GM10248 (cell line): ENCODE data around the gene SARNP.

ENCODE experiments used
- CTCF ChIA-PET: fragments of 300-600 bp; sonication (Branson Sonifier 250); formaldehyde crosslinking; extraction: SDS; loops from one replicate; lab custom pipeline; 2021; ENCODE audit warnings: antibody characterized with exemption; lab: Yijun Ruan, JAX
- POLR2A ChIA-PET: fragments of 350-650 bp; sonication (Branson Sonifier 250); formaldehyde crosslinking; extraction: SDS; loops from one replicate; lab custom pipeline; 2020; ENCODE audit warnings: antibody characterized with exemption; lab: Yijun Ruan, JAX
- DNase-seq: peaks from one replicate; pipeline ENCODE4 v3.0.0; 2012; ENCODE audit errors: extremely low spot score
- TF ChIP-seq, protein P1 (sequence below): IDR thresholded peaks from 2 replicates; pipeline ENCODE4 v1.5.1; 2012; ENCODE audit warnings: mild to moderate bottlenecking, low read depth; ENCODE audit errors: extremely low read depth, missing control alignments, control extremely low read depth

SARNP gene

DNA sequence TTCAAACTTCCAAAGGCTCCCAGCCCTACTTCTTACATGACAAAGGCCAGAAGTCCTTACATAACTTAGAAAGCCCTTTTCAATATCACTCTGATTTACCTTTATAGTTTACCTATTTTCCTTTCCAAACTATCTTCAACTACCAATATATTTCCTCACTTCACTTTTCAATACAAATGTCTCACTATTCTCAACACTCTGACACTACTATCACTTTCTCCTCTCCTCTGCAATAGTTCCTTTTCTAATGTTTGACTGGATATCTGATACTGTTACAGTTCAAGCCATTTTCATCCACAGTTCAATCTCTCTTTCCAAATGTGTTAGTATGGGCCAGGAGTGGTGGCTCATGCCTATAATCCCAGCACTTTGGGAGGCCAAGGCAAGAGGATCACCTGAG lies 3.3 kb downstream of the SARNP start:
- TF ChIP-seq, protein P1, sequence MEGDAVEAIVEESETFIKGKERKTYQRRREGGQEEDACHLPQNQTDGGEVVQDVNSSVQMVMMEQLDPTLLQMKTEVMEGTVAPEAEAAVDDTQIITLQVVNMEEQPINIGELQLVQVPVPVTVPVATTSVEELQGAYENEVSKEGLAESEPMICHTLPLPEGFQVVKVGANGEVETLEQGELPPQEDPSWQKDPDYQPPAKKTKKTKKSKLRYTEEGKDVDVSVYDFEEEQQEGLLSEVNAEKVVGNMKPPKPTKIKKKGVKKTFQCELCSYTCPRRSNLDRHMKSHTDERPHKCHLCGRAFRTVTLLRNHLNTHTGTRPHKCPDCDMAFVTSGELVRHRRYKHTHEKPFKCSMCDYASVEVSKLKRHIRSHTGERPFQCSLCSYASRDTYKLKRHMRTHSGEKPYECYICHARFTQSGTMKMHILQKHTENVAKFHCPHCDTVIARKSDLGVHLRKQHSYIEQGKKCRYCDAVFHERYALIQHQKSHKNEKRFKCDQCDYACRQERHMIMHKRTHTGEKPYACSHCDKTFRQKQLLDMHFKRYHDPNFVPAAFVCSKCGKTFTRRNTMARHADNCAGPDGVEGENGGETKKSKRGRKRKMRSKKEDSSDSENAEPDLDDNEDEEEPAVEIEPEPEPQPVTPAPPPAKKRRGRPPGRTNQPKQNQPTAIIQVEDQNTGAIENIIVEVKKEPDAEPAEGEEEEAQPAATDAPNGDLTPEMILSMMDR: no peak
- ChIA-PET CTCF (interaction anchor here (0.8 to 4.2 kb wide), 5 partner anchors 16 to 158 kb away, joined by 3 to 15 read pairs (median 3); no protein-coding TSS in a partner anchor), POLR2A (no interaction called here)
- no peak for DNase-seq

DNA sequence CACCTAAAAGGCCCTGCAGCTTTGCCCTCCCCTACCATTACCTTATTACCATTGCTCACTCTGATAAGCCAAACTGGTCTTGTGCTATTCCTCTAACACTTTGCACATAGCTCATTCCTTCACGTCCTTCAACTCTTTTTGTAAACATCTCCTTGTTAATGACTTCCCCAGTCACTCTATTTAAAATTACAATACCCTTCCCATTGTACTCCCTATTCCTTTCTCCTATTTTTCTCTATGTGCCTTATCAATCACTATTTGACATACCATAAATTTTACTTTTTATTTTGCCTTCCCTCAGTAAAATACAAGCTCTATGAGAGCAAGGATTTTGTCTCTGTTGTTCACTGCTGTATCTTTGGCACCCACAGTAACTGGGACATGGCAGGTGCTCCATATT lies 5.4 kb downstream of the SARNP start:
- TF ChIP-seq, protein P1: no peak
- DNase-seq: no peak
- POLR2A ChIA-PET: no interaction called here
- CTCF ChIA-PET: interaction anchor here (0.7 to 4.2 kb wide), 7 partner anchors 9 to 249 kb away, joined by 3 to 15 read pairs (median 4); no protein-coding TSS in a partner anchor

DNA sequence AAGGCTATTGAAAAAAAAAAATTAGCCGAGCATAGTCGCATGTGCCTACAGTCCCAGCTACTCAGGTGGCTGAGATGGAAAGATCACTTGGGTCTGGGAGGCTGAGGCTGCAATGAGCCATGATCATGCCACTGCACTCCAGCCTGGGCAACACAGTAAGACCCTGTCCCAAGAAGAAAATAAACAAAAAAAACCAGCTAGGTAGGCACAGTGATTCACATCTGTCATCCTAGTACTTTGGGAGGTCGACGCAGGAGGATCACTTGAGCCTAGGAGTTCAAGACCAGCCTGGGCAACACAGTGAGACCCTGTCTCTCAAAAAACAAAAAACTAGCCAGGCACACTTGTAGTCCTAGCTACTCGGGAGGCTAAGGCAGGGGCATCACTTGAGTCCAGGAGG lies 8.2 kb downstream of the SARNP start:
- DNase-seq: no peak
- ChIA-PET POLR2A (interaction anchor here (0.7 kb wide), 1 partner anchor 830 kb away, joined by 3 read pairs; no protein-coding TSS in a partner anchor), CTCF (interaction anchor here (1.0 to 1.7 kb wide), 4 partner anchors 13 to 80 kb away, joined by 3 to 7 read pairs (median 4); partner anchors contain the start of gene CD63)
- TF ChIP-seq, protein P1: no peak

DNA sequence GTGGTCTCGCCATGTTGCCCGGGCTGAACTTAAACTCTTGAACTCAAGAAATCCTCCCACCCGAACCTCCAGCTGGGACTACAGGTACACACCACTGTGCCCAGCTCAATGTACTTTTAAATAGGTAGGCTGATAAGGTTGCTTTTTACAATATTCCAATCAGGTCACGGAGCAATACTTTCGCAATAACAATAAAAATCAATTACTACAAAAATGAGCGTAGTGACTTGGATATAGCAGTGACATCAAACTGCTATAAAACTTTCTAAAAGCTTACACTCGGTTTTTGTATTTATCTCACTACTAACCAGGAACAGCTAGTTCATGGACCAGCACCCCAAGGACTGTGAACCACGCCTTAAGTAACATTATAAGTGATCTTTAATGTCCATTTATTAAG lies 10.5 kb downstream of the SARNP start:
- no peak for DNase-seq
- ChIA-PET CTCF (interaction anchor here (1.2 to 2.2 kb wide), 2 partner anchors 9 to 12 kb away, joined by 3 to 7 read pairs; no protein-coding TSS in a partner anchor), POLR2A (interaction anchor here (0.7 kb wide), 1 partner anchor 12 kb away, joined by 3 read pairs; no protein-coding TSS in a partner anchor)
- TF ChIP-seq, protein P1: no peak

DNA sequence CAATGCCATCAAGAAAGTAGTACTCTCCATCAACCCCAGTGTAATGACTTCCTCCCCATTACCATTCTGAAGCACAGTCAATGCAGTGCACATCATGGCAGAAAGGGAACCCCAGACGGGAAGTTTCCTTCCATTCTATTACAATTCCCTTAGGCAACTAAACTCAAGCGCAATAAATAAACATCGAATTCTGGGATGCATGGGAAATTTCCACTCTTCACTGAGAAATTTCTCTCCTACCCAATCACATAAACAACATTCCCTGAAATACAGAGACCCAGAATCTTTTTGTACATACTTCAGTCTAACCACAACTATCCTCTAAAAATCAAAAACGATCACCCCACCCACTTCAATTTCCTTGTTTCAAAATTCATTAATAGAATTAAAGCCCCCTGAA lies 20.0 kb downstream of the SARNP start:
- ChIA-PET POLR2A (no interaction called here), CTCF (interaction anchor here (0.9 to 2.5 kb wide), 9 partner anchors 9 to 62 kb away, joined by 3 to 7 read pairs (median 4); no protein-coding TSS in a partner anchor)
- TF ChIP-seq, protein P1: no peak
- no peak for DNase-seq

DNA sequence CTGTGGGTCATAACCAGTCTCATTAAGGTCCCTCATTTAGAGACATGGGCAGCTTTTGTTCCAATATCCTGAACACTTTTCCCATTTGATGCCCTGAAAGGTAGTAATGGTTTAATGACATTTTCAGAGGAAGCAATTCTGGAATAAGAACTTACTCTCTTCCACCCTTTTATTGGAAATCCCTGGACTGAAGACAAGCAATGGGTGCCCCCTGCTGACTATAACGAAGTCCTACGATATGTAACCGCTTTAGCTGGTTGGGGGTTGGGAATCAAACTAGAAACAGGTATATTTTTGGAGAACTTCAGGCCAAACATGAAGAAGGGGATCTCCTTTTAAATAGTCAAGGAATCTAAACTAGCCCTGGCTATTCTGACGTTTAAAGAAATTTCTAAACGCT lies 20.5 kb downstream of the SARNP start:
- POLR2A ChIA-PET: no interaction called here
- CTCF ChIA-PET: interaction anchor here (1.2 to 2.5 kb wide), 11 partner anchors 10 to 228 kb away, joined by 3 to 7 read pairs (median 4); no protein-coding TSS in a partner anchor

More for the DNA sequence above, 20.5 kb downstream of the SARNP start:
- no peak for DNase-seq
- TF ChIP-seq, protein P1: no peak
